ENCODE data around the gene NSMCE1. TPM values are rescaled to one million over a fixed set of nuclear protein-coding genes. Genes with fewer than 3 reads are reported as not detected.

NSMCE1 gene
- total and polyA plus RNA-seq, 2 of the 8 experiments (the other 6 are each of a cell fraction or from before 2014, with no cell fraction given) = 8.1 to 16.6 TPM

DNA sequence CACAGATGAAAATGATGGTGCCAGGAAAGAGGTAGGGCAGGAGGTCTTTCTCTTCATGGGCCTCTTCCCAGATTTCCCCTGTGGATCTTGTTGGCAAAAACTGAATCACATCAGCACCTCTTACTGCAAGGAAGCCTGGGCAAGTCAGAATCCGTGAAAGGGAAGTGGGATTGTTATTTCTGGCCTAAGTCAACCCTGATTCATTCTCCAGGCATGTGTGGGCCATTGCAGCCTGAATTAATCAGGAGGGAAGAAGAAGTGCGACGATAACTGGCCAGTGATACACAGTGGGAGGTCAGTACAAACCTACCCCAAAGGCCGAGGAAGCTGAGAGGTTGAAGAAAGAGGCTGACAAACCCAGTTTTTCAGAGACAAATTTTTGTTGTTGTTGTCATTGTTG lies 17.9 kb upstream of the NSMCE1 start:
- no peak overlapping the region for H2BK5ac ChIP-seq (ENCODE audit: low read depth, low read length)
- H2AFZ ChIP-seq (ENCODE audit: low read length) = no peak overlapping the region
- H4K20me1 ChIP-seq (replicated peaks in 1 of 2; ENCODE audit: control insufficient read depth in 1 of 2, insufficient read depth in 2 of 2, low read length in 2 of 2) = no peaks in the 10 kb centered on the region
- CTCF ChIA-PET (ENCODE audit: partially characterized antibody) = interaction anchor here (0.6 to 0.8 kb wide), 2 partner anchors 11 to 89 kb away, joined by 3 to 4 read pairs; no protein-coding TSS in a partner anchor
- H3K4ac ChIP-seq (replicated peaks; ENCODE audit: insufficient read length, low read depth, low read length) = no peak overlapping the region
- no peak overlapping the region for H3K4me3 ChIP-seq (ENCODE audit: extremely low read depth in 1 of 4, insufficient read depth in 2 of 4, low read depth in 3 of 4, low read length in 4 of 4)
- H2AK5ac ChIP-seq (ENCODE audit: low read depth, low read length) = no peak overlapping the region
- H2BK120ac ChIP-seq (replicated peaks; ENCODE audit: low read depth, low read length) = no peak overlapping the region
- no peak overlapping the region for H3K9ac ChIP-seq (replicated peaks in 1 of 4; ENCODE audit: extremely low read depth in 1 of 4, low read depth in 3 of 4, low read length in 3 of 4)
- H2BK12ac ChIP-seq (ENCODE audit: low read depth, low read length) = no peak overlapping the region
- H3K36me3 ChIP-seq (ENCODE audit: control insufficient read depth in 2 of 4, insufficient read depth in 4 of 4, low read length in 3 of 4) = no peaks in the 10 kb centered on the region
- H2BK20ac ChIP-seq (ENCODE audit: low read length) = no peak overlapping the region
- no peak overlapping the region for H4K8ac ChIP-seq (ENCODE audit: extremely low read depth, insufficient read depth, low read length)
- H3K4me2 ChIP-seq (ENCODE audit: insufficient read depth in 1 of 2, low read depth in 2 of 2, low read length in 2 of 2) = no peak overlapping the region
- H4K5ac ChIP-seq (ENCODE audit: insufficient read length, low read depth, low read length) = no peak overlapping the region
- POLR2A ChIA-PET (ENCODE audit: partially characterized antibody) = interaction anchor here (0.6 kb wide), 1 partner anchor 96 kb away, joined by 3 read pairs; no protein-coding TSS in a partner anchor
- H3K9me3 ChIP-seq (ENCODE audit: insufficient read depth in 2 of 2, low read depth in 1 of 2, low read length in 1 of 2) = no peaks in the 10 kb centered on the region
- no peak overlapping the region for H3K23ac ChIP-seq (ENCODE audit: insufficient read length)
- no peak overlapping the region for H3K14ac ChIP-seq (ENCODE audit: insufficient read length)
- H3K79me2 ChIP-seq (ENCODE audit: control insufficient read depth in 1 of 2, insufficient read depth in 2 of 2, low read length in 2 of 2) = no peaks in the 10 kb centered on the region
- TF ChIP-seq RFX5 (IDR thresholded peaks at IDR 0.05; ENCODE audit: borderline replicate concordance, low read depth, low read length) (no peak), NANOG (IDR thresholded peaks at IDR 0.05; ENCODE audit: insufficient read depth, low read depth, low read length, poor library complexity, severe bottlenecking) (no peak), BCL11A (IDR thresholded peaks at IDR 0.05; ENCODE audit: low read depth in 2 of 2, low read length in 2 of 2) (no peak)
- TF ChIP-seq, protein P1, sequence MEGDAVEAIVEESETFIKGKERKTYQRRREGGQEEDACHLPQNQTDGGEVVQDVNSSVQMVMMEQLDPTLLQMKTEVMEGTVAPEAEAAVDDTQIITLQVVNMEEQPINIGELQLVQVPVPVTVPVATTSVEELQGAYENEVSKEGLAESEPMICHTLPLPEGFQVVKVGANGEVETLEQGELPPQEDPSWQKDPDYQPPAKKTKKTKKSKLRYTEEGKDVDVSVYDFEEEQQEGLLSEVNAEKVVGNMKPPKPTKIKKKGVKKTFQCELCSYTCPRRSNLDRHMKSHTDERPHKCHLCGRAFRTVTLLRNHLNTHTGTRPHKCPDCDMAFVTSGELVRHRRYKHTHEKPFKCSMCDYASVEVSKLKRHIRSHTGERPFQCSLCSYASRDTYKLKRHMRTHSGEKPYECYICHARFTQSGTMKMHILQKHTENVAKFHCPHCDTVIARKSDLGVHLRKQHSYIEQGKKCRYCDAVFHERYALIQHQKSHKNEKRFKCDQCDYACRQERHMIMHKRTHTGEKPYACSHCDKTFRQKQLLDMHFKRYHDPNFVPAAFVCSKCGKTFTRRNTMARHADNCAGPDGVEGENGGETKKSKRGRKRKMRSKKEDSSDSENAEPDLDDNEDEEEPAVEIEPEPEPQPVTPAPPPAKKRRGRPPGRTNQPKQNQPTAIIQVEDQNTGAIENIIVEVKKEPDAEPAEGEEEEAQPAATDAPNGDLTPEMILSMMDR (IDR thresholded peaks at IDR 0.05; ENCODE audit: control extremely low read depth in 1 of 3, insufficient read depth in 1 of 3, low read depth in 1 of 3, low read length in 3 of 3) = no peak
- H3K23me2 ChIP-seq (ENCODE audit: low read depth, low read length) = no peaks in the 10 kb centered on the region
- WGBS, 2 experiments (ENCODE audit: extremely low coverage in 1 of 2, insufficient coverage in 1 of 2, insufficient read length in 1 of 2, insufficient replicate concordance in 2 of 2, low coverage in 1 of 2, low lambda C conversion rate in 2 of 2, missing lambda C conversion rate in 1 of 2) = 90% methylated on average over 4 of the region's 4 CpGs; no CpG with 5 or more reads in 1 of the 2 experiments
- no peak overlapping the region for H3K18ac ChIP-seq (ENCODE audit: extremely low read depth, low read length)
- no peaks in the 10 kb centered on the region for H3K79me1 ChIP-seq (ENCODE audit: low read depth, low read length)
- no peak overlapping the region for H2BK15ac ChIP-seq (ENCODE audit: low read length)
- no peak for DNase-seq (ENCODE audit: low read depth in 1 of 2, low spot score in 2 of 2)
- no peaks in the 10 kb centered on the region for H3K27me3 ChIP-seq (replicated peaks in 1 of 4; ENCODE audit: control insufficient read depth in 3 of 4, extremely low read depth in 1 of 4, insufficient read depth in 3 of 4, low read length in 3 of 4)
- no peak overlapping the region for H4K91ac ChIP-seq (replicated peaks; ENCODE audit: insufficient read length, low read length)
- no peaks in the 10 kb centered on the region for H3K4me1 ChIP-seq (replicated peaks in 1 of 4; ENCODE audit: control insufficient read depth in 3 of 4, insufficient read depth in 4 of 4, low read length in 3 of 4)
- H3K56ac ChIP-seq (replicated peaks; ENCODE audit: insufficient read length, low read depth, low read length) = no peak overlapping the region
- H3K27ac ChIP-seq (ENCODE audit: low read depth, low read length) = no peak overlapping the region
- no peak for FAIRE-seq

Measured in H1 (cell line).